Peyer's patch (tissue), 4 donors: ENCODE data around the gene AZGP1.

Experiments
- POLR2A ChIP-seq, 2 donors: fragments of 450-650 bp; IDR thresholded peaks; one replicate each; pipeline ENCODE4 v1.5.1; 2017; ENCODE audit warnings: antibody characterized with exemption in 2 of 2, mild to moderate bottlenecking in 2 of 2, moderate library complexity in 2 of 2
- TF ChIP-seq, protein P1 (sequence below), 6 experiments: fragments of 450-650 bp in 4 of 6; fragments of 200-600 bp in 2 of 6; sonication (generic) in 1 of 6; IDR thresholded peaks; one replicate each; pipeline ENCODE4 v1.5.1; 2017 to 2019; ENCODE audit warnings: antibody characterized with exemption in 6 of 6, mild to moderate bottlenecking in 3 of 6, moderate library complexity in 1 of 6

DNA sequence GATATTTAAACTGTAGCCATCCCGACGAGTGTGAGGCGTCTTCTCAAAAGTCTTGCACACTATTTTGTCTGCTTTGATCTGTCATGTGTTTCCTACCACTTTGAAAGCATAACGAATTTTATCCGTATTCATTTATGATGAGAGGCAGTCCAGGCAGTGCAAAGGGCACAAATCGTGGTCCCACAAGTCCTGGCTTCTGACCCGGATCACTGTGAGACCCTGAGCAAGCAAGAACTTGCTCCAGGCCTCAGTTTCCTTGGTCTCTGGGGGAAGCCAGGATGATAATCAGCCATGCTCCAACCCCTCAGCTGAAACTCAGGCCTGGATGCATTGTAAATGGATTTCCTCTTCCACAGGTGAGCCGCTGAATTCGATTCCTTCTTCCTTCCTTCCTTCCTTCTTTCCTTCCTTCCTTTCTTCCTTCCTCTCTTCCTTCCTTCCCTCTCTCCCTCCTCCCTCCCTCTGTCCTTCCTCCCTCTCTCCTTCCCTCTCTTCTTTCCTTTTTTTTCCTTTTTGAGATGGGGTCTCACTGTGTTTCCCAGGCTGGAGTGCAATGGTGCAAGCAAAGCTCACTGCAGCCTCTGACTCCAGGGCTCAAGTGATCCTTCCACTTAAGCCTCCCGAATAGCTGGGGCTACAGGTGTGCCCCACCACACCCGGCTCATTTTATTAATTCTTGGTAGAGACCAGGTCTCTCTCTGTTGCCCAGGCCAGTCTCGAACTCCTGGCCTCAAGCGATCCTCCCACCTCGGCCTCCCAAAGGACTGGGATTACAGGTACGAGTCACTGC lies 21.1 kb upstream of the AZGP1 start:
- TF ChIP-seq, protein P1, sequence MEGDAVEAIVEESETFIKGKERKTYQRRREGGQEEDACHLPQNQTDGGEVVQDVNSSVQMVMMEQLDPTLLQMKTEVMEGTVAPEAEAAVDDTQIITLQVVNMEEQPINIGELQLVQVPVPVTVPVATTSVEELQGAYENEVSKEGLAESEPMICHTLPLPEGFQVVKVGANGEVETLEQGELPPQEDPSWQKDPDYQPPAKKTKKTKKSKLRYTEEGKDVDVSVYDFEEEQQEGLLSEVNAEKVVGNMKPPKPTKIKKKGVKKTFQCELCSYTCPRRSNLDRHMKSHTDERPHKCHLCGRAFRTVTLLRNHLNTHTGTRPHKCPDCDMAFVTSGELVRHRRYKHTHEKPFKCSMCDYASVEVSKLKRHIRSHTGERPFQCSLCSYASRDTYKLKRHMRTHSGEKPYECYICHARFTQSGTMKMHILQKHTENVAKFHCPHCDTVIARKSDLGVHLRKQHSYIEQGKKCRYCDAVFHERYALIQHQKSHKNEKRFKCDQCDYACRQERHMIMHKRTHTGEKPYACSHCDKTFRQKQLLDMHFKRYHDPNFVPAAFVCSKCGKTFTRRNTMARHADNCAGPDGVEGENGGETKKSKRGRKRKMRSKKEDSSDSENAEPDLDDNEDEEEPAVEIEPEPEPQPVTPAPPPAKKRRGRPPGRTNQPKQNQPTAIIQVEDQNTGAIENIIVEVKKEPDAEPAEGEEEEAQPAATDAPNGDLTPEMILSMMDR (IDR thresholded peaks at IDR 0.05), result no peak
- no peak for TF ChIP-seq POLR2A (IDR thresholded peaks at IDR 0.05)
